ENCODE results near the gene TMEM131.

The TMEM131 gene, protein sequence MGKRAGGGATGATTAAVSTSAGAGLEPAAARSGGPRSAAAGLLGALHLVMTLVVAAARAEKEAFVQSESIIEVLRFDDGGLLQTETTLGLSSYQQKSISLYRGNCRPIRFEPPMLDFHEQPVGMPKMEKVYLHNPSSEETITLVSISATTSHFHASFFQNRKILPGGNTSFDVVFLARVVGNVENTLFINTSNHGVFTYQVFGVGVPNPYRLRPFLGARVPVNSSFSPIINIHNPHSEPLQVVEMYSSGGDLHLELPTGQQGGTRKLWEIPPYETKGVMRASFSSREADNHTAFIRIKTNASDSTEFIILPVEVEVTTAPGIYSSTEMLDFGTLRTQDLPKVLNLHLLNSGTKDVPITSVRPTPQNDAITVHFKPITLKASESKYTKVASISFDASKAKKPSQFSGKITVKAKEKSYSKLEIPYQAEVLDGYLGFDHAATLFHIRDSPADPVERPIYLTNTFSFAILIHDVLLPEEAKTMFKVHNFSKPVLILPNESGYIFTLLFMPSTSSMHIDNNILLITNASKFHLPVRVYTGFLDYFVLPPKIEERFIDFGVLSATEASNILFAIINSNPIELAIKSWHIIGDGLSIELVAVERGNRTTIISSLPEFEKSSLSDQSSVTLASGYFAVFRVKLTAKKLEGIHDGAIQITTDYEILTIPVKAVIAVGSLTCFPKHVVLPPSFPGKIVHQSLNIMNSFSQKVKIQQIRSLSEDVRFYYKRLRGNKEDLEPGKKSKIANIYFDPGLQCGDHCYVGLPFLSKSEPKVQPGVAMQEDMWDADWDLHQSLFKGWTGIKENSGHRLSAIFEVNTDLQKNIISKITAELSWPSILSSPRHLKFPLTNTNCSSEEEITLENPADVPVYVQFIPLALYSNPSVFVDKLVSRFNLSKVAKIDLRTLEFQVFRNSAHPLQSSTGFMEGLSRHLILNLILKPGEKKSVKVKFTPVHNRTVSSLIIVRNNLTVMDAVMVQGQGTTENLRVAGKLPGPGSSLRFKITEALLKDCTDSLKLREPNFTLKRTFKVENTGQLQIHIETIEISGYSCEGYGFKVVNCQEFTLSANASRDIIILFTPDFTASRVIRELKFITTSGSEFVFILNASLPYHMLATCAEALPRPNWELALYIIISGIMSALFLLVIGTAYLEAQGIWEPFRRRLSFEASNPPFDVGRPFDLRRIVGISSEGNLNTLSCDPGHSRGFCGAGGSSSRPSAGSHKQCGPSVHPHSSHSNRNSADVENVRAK (N-terminal part only)

DNA sequence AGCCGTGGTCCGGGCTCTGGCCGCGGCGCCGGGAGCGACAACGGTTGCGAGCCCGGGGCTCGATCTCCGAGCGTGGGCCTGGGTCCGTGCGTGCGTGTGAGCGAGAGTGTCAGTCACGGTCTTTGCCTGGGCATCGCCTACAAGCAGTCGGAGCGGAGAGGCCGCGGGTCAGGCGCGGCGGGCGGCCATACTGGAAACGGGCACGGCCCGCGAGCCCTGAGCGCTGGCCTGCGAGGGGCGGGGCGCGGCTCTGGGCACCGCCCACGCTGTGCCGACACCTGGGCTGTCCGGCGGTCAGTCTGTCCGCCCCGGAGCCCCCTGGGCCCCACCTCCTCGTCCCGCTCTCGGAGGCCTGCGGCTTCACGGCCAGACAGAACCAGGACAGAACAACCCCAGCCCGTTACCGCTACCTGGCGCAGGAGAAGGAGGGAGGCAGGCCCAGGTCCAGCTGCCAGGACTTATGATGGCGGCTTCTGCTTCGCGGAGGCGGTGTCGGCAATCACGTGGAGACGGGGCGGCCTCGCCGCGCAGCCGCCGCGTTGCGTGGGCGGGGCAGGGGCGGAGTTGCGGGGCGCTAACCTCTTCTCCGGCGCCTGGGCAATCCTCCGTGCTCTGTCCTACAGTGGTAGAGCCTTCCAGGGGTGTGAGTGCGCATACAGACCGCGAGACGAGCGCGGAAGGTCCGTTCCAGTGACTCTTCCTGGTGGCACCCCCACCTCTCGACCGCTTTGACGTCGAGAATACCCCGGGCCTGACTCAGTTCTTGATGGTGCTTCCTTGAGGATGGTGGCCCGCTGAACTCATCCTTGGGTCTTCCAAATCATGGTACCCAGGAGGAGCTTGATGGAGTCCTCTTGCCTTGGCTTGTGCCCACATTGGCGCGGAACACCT is at the start of gene TMEM131:
Gene TMEM131, minus strand, starts transcription at position 215 of the 891 bp plus-strand sequence. CDS start 286 bp downstream, outside the sequence.
- Histone ChIP-seq H3K36me3 (ENCODE audit: control insufficient read depth in 2 of 2, insufficient read depth in 1 of 2, low read length in 2 of 2) (no peaks in the 10 kb centered on the region), H3K4me1 (ENCODE audit: control insufficient read depth, insufficient read depth, low read length) (peaks cover 2% of the 10 kb centered on the region; the same call in 1 of the 2 replicates), H3K27ac (ENCODE audit: extremely low read depth, low read depth, low read length) (peak within 1 kb of the TSS; percentile 96), H3K9me3 (ENCODE audit: control insufficient read depth, insufficient read depth, low read depth, low read length) (no peaks in the 10 kb centered on the region), H3K4me3 (ENCODE audit: low read depth, low read length) (peak within 1 kb of the TSS; percentile 97)
- ChIA-PET CTCF (interaction anchor here (0.6 to 1.0 kb wide), 2 partner anchors 30 to 138 kb away, joined by 3 read pairs; no protein-coding TSS in a partner anchor), POLR2A (no interaction called here)
- no peak for TF ChIP-seq ZNF133 (tag by site-specific recombination; IDR thresholded peaks at IDR 0.05)
- TF ChIP-seq SP7 (tag by site-specific recombination; IDR thresholded peaks at IDR 0.05): peak; percentile 77
- no peak for TF ChIP-seq ZNF560 (tag by site-specific recombination; IDR thresholded peaks at IDR 0.05; ENCODE audit: borderline replicate concordance)
- TF ChIP-seq, protein P1, sequence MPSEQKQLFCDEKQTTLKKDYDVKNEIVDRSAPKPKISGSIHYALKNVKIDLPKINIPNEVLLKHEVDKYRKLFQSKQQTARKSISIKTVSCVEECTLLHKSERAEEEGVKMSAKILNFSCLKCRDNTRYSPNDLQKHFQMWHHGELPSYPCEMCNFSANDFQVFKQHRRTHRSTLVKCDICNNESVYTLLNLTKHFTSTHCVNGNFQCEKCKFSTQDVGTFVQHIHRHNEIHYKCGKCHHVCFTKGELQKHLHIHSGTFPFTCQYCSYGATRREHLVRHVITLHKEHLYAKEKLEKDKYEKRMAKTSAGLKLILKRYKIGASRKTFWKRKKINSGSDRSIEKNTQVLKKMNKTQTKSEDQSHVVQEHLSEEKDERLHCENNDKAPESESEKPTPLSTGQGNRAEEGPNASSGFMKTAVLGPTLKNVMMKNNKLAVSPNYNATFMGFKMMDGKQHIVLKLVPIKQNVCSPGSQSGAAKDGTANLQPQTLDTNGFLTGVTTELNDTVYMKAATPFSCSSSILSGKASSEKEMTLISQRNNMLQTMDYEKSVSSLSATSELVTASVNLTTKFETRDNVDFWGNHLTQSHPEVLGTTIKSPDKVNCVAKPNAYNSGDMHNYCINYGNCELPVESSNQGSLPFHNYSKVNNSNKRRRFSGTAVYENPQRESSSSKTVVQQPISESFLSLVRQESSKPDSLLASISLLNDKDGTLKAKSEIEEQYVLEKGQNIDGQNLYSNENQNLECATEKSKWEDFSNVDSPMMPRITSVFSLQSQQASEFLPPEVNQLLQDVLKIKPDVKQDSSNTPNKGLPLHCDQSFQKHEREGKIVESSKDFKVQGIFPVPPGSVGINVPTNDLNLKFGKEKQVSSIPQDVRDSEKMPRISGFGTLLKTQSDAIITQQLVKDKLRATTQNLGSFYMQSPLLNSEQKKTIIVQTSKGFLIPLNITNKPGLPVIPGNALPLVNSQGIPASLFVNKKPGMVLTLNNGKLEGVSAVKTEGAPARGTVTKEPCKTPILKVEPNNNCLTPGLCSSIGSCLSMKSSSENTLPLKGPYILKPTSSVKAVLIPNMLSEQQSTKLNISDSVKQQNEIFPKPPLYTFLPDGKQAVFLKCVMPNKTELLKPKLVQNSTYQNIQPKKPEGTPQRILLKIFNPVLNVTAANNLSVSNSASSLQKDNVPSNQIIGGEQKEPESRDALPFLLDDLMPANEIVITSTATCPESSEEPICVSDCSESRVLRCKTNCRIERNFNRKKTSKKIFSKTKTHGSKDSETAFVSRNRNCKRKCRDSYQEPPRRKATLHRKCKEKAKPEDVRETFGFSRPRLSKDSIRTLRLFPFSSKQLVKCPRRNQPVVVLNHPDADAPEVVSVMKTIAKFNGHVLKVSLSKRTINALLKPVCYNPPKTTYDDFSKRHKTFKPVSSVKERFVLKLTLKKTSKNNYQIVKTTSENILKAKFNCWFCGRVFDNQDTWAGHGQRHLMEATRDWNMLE (tag by site-specific recombination; conservative IDR thresholded peaks at IDR 0.05; ENCODE audit: low read depth): no peak
- no peak for TF ChIP-seq ZNF140 (tag by site-specific recombination; IDR thresholded peaks at IDR 0.05)
- peak; percentile 97 for TF ChIP-seq YY2 (tag by site-specific recombination; IDR thresholded peaks at IDR 0.05)
- peak; percentile 87 for TF ChIP-seq ZEB2 (tag by site-specific recombination; IDR thresholded peaks at IDR 0.05)
- TF ChIP-seq, protein P2, sequence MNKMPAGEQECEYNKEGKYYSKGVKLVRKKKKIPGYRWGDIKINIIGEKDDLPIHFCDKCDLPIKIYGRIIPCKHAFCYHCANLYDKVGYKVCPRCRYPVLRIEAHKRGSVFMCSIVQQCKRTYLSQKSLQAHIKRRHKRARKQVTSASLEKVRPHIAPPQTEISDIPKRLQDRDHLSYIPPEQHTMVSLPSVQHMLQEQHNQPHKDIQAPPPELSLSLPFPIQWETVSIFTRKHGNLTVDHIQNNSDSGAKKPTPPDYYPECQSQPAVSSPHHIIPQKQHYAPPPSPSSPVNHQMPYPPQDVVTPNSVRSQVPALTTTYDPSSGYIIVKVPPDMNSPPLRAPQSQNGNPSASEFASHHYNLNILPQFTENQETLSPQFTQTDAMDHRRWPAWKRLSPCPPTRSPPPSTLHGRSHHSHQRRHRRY (tag by site-specific recombination; IDR thresholded peaks at IDR 0.05): no peak
- TF ChIP-seq, protein P3, sequence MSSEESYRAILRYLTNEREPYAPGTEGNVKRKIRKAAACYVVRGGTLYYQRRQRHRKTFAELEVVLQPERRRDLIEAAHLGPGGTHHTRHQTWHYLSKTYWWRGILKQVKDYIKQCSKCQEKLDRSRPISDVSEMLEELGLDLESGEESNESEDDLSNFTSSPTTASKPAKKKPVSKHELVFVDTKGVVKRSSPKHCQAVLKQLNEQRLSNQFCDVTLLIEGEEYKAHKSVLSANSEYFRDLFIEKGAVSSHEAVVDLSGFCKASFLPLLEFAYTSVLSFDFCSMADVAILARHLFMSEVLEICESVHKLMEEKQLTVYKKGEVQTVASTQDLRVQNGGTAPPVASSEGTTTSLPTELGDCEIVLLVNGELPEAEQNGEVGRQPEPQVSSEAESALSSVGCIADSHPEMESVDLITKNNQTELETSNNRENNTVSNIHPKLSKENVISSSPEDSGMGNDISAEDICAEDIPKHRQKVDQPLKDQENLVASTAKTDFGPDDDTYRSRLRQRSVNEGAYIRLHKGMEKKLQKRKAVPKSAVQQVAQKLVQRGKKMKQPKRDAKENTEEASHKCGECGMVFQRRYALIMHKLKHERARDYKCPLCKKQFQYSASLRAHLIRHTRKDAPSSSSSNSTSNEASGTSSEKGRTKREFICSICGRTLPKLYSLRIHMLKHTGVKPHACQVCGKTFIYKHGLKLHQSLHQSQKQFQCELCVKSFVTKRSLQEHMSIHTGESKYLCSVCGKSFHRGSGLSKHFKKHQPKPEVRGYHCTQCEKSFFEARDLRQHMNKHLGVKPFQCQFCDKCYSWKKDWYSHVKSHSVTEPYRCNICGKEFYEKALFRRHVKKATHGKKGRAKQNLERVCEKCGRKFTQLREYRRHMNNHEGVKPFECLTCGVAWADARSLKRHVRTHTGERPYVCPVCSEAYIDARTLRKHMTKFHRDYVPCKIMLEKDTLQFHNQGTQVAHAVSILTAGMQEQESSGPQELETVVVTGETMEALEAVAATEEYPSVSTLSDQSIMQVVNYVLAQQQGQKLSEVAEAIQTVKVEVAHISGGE (tag by site-specific recombination; conservative IDR thresholded peaks at IDR 0.05; ENCODE audit: low read depth): peak; percentile 74
- TF ChIP-seq KLF16 (tag by site-specific recombination; IDR thresholded peaks at IDR 0.05): peak; percentile 97
- TF ChIP-seq HOXC10 (CRISPR knock-in tag; IDR thresholded peaks at IDR 0.05): 0 out of 2 replicates have a peak, but pooled peaks have one; percentile 20
- TF ChIP-seq ZNF248 (tag by site-specific recombination; IDR thresholded peaks at IDR 0.05): no peak
- TF ChIP-seq ZNF24 (tag by site-specific recombination; IDR thresholded peaks at IDR 0.05): peak; percentile 55; the same call in 1 of the 2 replicates
- TF ChIP-seq ZNF596 (tag by site-specific recombination; IDR thresholded peaks at IDR 0.05): no peak
- no peak for TF ChIP-seq ZNF785 (tag by site-specific recombination; IDR thresholded peaks at IDR 0.05)
- peak; percentile 48; the same call in 1 of the 2 replicates for TF ChIP-seq ZFP69B (tag by site-specific recombination; IDR thresholded peaks at IDR 0.05)
- TF ChIP-seq ZNF701 (tag by site-specific recombination; IDR thresholded peaks at IDR 0.05): no peak
- peak; percentile 46; the same call in 1 of the 2 replicates for TF ChIP-seq ZNF629 (tag by site-specific recombination; IDR thresholded peaks at IDR 0.05)
- peak; percentile 94 for TF ChIP-seq EGR2 (tag by site-specific recombination; IDR thresholded peaks at IDR 0.05; ENCODE audit: low read depth)
- no peak for TF ChIP-seq ZNF292 (tag by site-specific recombination; IDR thresholded peaks at IDR 0.05; ENCODE audit: borderline replicate concordance, low read depth)
- no peak for TF ChIP-seq ZBTB21 (tag by site-specific recombination; IDR thresholded peaks at IDR 0.05)
- TF ChIP-seq, protein P4, sequence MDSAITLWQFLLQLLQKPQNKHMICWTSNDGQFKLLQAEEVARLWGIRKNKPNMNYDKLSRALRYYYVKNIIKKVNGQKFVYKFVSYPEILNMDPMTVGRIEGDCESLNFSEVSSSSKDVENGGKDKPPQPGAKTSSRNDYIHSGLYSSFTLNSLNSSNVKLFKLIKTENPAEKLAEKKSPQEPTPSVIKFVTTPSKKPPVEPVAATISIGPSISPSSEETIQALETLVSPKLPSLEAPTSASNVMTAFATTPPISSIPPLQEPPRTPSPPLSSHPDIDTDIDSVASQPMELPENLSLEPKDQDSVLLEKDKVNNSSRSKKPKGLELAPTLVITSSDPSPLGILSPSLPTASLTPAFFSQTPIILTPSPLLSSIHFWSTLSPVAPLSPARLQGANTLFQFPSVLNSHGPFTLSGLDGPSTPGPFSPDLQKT (IDR thresholded peaks at IDR 0.05; ENCODE audit: borderline replicate concordance, low read depth, low read length): no peak

All from HEK293 (cell line).